Esophagus squamous epithelium (tissue), 5 donors: ENCODE data around the gene THSD7B. TPM values are rescaled to one million over a fixed set of nuclear protein-coding genes. Genes with fewer than 3 reads are reported as not detected.

Experiments
- DNase-seq: peaks from one replicate; lab custom pipeline; 2025; lab: John Stamatoyannopoulos, UW
- H3K27ac ChIP-seq, 4 donors: fragments of 200-600 bp; sonication (generic); one replicate each; pipeline ENCODE4 v1.5.1; 2016 to 2019; ENCODE audit warnings: mild to moderate bottlenecking in 1 of 4
- H3K27me3 ChIP-seq, 4 donors: fragments of 200-600 bp; sonication (generic); 1 replicate in 3 of 4; 2 replicates in 1 of 4; pipeline versions ENCODE4 v1.5.1 to v1.6.0; 2017 to 2021; ENCODE audit warnings: antibody characterized with exemption in 1 of 4
- H3K36me3 ChIP-seq, 3 donors: fragments of 200-600 bp; sonication (generic); one replicate each; pipeline ENCODE4 v1.5.1; 2016 to 2019
- H3K4me1 ChIP-seq, 3 donors: fragments of 200-600 bp; sonication (generic); one replicate each; pipeline ENCODE4 v1.5.1; 2017 to 2019
- H3K4me3 ChIP-seq, 4 donors: fragments of 200-600 bp; sonication (generic); 1 replicate in 3 of 4; 2 replicates in 1 of 4; pipeline ENCODE4 v1.5.1; 2016 to 2019; ENCODE audit warnings: mild to moderate bottlenecking in 2 of 4, moderate library complexity in 1 of 4
- H3K9me3 ChIP-seq, 3 donors: fragments of 200-600 bp; sonication (generic); one replicate each; pipeline ENCODE4 v1.5.1; 2016 to 2019
- POLR2A ChIP-seq, 4 donors: fragments of 450-650 bp; IDR thresholded peaks; one replicate each; pipeline ENCODE4 v1.6.1; 2017; ENCODE audit warnings: antibody characterized with exemption in 4 of 4, mild to moderate bottlenecking in 4 of 4, moderate library complexity in 3 of 4
- WGBS, 2 donors: methylation state at CpG; one replicate each; pipeline ENCODE4 v1.1.5; 2018; 5-methylcytosine and 5-hydroxymethylcytosine counted together
- intact Hi-C: fragments of 100-400 bp; cut with DNase I; formaldehyde crosslinking; loops from one replicate; pipeline ENCODE4 v1.15.0; 2022
- total RNA-seq, 4 donors: library from RNA; depleted of rRNA; stranded (reverse); fragments of >200 nt; gene quantifications; one replicate each; pipeline ENCODE4 v1.1.0, GENCODE V29; 2016
- TF ChIP-seq, protein P1 (sequence below), 6 experiments: fragments of 450-650 bp in 4 of 6; fragments of 200-600 bp in 2 of 6; sonication (generic) in 2 of 6; IDR thresholded peaks; one replicate each; pipeline ENCODE4 v1.5.1; 2016 to 2019; ENCODE audit warnings: antibody characterized with exemption in 6 of 6, mild to moderate bottlenecking in 4 of 6, moderate library complexity in 4 of 6
- donor health status: DM: yes; HTN: yes; CAD: no.

Gene THSD7B
- total RNA-seq, 4 donors from 2014 or later, result 0.31 to 0.97 (median 0.72) TPM

DNA sequence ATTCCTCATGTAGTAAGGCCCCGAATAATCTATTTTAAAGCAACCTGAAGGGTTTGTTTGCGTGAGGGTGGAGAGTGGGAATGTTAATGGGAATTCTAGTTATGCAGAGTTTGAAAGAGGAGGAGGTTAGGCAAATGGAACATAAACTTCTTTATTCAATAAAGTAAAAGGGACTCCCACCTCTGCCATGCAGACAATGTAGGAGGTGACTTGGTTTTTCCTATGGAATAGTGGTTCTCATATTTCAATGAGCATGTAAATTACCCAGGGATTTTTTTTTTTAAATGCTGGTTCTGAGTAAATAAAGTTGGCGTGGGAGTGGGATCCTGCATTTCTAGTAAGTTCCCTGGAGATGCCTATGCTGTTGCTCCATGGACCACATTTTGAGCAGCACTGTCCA, 367.9 kb downstream of the THSD7B start:
- intact Hi-C loops, result no loop called here
- Histone ChIP-seq H3K36me3 (no peaks in the 10 kb centered on the region), H3K27me3 (no peaks in the 10 kb centered on the region), H3K4me3 (no peak overlapping the region), H3K9me3 (no peaks in the 10 kb centered on the region), H3K27ac (no peak overlapping the region), H3K4me1 (no peaks in the 10 kb centered on the region)
- no peak for DNase-seq
- TF ChIP-seq, protein P1, sequence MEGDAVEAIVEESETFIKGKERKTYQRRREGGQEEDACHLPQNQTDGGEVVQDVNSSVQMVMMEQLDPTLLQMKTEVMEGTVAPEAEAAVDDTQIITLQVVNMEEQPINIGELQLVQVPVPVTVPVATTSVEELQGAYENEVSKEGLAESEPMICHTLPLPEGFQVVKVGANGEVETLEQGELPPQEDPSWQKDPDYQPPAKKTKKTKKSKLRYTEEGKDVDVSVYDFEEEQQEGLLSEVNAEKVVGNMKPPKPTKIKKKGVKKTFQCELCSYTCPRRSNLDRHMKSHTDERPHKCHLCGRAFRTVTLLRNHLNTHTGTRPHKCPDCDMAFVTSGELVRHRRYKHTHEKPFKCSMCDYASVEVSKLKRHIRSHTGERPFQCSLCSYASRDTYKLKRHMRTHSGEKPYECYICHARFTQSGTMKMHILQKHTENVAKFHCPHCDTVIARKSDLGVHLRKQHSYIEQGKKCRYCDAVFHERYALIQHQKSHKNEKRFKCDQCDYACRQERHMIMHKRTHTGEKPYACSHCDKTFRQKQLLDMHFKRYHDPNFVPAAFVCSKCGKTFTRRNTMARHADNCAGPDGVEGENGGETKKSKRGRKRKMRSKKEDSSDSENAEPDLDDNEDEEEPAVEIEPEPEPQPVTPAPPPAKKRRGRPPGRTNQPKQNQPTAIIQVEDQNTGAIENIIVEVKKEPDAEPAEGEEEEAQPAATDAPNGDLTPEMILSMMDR (IDR thresholded peaks at IDR 0.05), result no peak
- TF ChIP-seq POLR2A (IDR thresholded peaks at IDR 0.05), result no peak
- WGBS, 2 donors, result 59 to 84% methylated on average over 3 of the region's 3 CpGs

DNA sequence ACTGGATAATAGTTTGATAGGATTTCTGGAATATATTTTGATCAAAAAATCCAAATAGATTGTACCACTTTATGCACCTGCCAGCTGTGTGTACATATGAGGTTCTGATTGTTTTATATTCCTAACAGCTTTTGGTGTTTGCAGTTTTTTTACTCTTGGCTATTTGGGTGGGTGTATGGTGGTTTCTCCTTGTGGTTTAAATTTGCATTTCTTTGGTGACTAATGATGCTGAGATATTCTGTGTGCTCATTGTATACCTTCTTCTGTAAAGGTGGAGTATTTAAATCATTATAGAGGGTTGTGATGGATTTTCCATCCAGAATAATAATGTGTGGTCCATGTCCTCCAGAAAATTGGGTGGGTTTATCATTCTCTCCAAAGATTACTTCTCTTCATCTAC, 372.9 kb downstream of the THSD7B start:
- TF ChIP-seq, protein P1 (IDR thresholded peaks at IDR 0.05), result no peak
- no peak for TF ChIP-seq POLR2A (IDR thresholded peaks at IDR 0.05)
- no peak overlapping the region for H3K27ac ChIP-seq
- H3K4me1 ChIP-seq, result no peaks in the 10 kb centered on the region
- H3K4me3 ChIP-seq, result no peak overlapping the region
- intact Hi-C loops, result no loop called here
- H3K36me3 ChIP-seq, result no peaks in the 10 kb centered on the region
- H3K9me3 ChIP-seq, result no peaks in the 10 kb centered on the region
- H3K27me3 ChIP-seq, result no peaks in the 10 kb centered on the region
- no peak for DNase-seq

DNA sequence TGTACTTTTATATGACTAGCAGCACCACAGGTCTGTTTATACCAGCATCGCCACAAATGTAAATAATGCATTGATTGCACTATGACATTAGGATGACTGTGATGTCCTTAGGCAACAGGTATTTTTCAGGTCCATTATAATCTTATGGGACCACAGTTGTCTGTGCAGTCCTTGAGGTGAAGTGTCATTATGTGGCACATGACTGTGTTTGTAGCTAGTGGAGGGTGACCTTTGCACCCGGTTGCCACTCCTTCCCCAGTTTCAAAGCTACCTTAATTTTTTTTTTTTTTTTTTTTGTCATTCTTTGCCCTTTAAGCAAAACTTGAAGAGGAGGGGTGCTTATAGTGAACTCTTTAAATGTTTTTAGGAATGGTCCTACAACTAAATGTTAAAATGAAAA, 386.4 kb downstream of the THSD7B start:
- intact Hi-C loops, result no loop called here
- no peak for DNase-seq
- no peak overlapping the region for H3K27ac ChIP-seq
- TF ChIP-seq, protein P1 (IDR thresholded peaks at IDR 0.05), result no peak
- TF ChIP-seq POLR2A (IDR thresholded peaks at IDR 0.05), result no peak
- no peaks in the 10 kb centered on the region for H3K4me1 ChIP-seq
- no peaks in the 10 kb centered on the region for H3K36me3 ChIP-seq
- 78 to 83% methylated on average over 2 of the region's 2 CpGs for WGBS, 2 donors
- no peaks in the 10 kb centered on the region for H3K27me3 ChIP-seq
- no peak overlapping the region for H3K4me3 ChIP-seq
- no peaks in the 10 kb centered on the region for H3K9me3 ChIP-seq

DNA sequence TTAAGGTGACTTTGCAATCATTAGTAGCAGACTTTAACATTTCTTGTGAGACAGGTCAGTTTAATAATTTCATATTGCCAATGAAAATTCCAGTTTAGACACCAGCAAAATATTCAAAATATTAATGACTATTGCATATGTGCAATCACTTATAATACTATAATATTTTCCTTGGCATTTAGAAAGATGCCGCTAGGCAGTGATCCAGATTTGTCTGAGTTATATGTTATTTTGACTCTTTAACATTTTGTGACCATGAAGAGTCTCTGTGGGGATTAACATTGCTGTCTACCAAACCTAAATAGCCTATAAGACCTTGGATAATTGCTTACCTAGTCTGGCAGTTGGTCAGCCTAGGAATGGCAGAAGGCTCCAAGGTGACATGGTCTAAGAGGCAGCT, 389.6 kb downstream of the THSD7B start:
- DNase-seq, result no peak

DNA sequence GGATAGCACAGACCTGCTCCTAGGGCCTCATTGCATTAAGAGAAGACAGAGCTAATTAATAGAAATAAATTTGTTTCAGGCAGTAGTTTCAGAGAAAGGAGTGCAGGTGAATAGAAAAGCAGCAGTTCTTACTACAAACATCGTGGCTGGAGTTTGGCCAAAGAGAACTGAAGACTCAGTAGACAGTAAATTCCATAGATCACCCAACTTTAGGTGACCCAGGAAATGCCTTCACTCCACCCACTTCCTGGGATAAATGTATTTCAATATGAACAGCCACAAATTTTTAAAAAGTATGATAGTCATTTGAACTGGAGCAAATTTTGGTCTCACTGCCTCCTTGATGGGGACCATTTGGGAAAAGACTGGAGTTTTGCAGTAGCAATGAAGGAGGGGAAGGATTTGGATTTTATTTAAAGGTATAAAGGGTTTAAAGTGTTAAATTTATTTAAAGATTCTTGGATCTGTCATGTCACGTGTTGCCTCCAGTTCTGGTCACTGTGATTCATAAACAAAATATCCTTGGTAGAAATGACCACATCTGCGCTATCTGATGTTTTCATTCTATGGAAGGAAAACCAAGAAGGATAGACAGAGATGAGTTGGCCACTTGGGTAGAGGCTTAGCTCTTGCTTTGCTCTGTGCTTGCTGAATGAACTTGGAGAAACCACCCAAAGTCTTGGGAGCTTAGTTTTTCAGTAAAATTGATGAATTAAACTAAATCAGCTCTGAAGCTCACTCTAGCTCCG, 390.2 kb downstream of the THSD7B start:
- H3K27ac ChIP-seq, result no peak overlapping the region
- TF ChIP-seq POLR2A (IDR thresholded peaks at IDR 0.05), result no peak
- TF ChIP-seq, protein P1 (IDR thresholded peaks at IDR 0.05), result no peak

More for the DNA sequence above, 389.6 kb downstream of the THSD7B start:
- H3K4me3 ChIP-seq, result no peak overlapping the region
- no peaks in the 10 kb centered on the region for H3K4me1 ChIP-seq
- intact Hi-C loops, result no loop called here
- TF ChIP-seq POLR2A (IDR thresholded peaks at IDR 0.05), result no peak
- TF ChIP-seq, protein P1 (IDR thresholded peaks at IDR 0.05), result no peak
- no peak overlapping the region for H3K27ac ChIP-seq
- no peaks in the 10 kb centered on the region for H3K27me3 ChIP-seq
- H3K36me3 ChIP-seq, result no peaks in the 10 kb centered on the region
- WGBS, 2 donors, result 86 to 95% methylated on average over 1 of the region's 1 CpG
- no peaks in the 10 kb centered on the region for H3K9me3 ChIP-seq

More for the DNA sequence above, 390.2 kb downstream of the THSD7B start:
- Histone ChIP-seq H3K27me3 (no peaks in the 10 kb centered on the region), H3K4me1 (no peaks in the 10 kb centered on the region), H3K36me3 (no peaks in the 10 kb centered on the region), H3K4me3 (no peak overlapping the region), H3K9me3 (no peaks in the 10 kb centered on the region)
- intact Hi-C loops, result no loop called here
- DNase-seq, result no peak
- 69 to 77% methylated on average over 4 of the region's 4 CpGs for WGBS, 2 donors
